Heart right ventricle (tissue), 16 donors: ENCODE data around the gene GORASP2. TPM values are rescaled to one million over a fixed set of nuclear protein-coding genes. Genes with fewer than 3 reads are reported as not detected.

ENCODE experiments used
- ATAC-seq, 8 donors: fragments of 200-7000 bp; cut with Tn5 transposase; one replicate each; pipeline ENCODE4 v1.9.1; 2020; ENCODE audit warnings: mild to moderate bottlenecking in 8 of 8, moderate library complexity in 8 of 8, moderate number of reproducible peaks in 1 of 8
- DNase-seq, 2 donors: peaks; one replicate each; pipeline ENCODE4 v3.0.0-alpha.2; 2020
- H3K27ac ChIP-seq, 10 donors: fragments of 200-600 bp; sonication (generic) in 2 of 10; one replicate each; pipeline versions ENCODE4 v1.5.0 to v1.8.0; 2020 to 2022; ENCODE audit warnings: mild to moderate bottlenecking in 3 of 10
- H3K27me3 ChIP-seq, 7 donors: fragments of 200-600 bp; one replicate each; pipeline ENCODE4 v1.8.0; 2021 to 2022; ENCODE audit warnings: mild to moderate bottlenecking in 2 of 7
- H3K36me3 ChIP-seq, 9 donors: fragments of 200-600 bp; sonication (generic) in 1 of 9; one replicate each; pipeline versions ENCODE4 v1.5.0 to v1.8.0; 2020 to 2022; ENCODE audit warnings: mild to moderate bottlenecking in 2 of 9
- H3K4me1 ChIP-seq, 9 donors: fragments of 200-600 bp; sonication (generic) in 1 of 9; one replicate each; pipeline versions ENCODE4 v1.5.0 to v1.8.0; 2020 to 2022; ENCODE audit warnings: mild to moderate bottlenecking in 4 of 9
- H3K4me3 ChIP-seq, 10 donors: fragments of 200-600 bp; sonication (generic) in 2 of 10; one replicate each; pipeline versions ENCODE4 v1.5.0 to v1.8.0; 2020 to 2022; ENCODE audit warnings: mild to moderate bottlenecking in 7 of 10, moderate library complexity in 2 of 10
- H3K9me3 ChIP-seq, 11 donors: fragments of 200-600 bp in 10 of 11; sonication (generic) in 2 of 11; one replicate each; pipeline versions ENCODE4 v1.5.0 to v1.8.0; 2013 to 2022; ENCODE audit warnings: mild to moderate bottlenecking in 2 of 11, control low read depth in 1 of 11, moderate library complexity in 1 of 11
- CTCF ChIP-seq, 9 donors: fragments of 200-600 bp; sonication (generic) in 2 of 9; IDR thresholded peaks; one replicate each; pipeline versions ENCODE4 v1.5.0 to v1.8.0; 2021 to 2022; ENCODE audit warnings: antibody characterized with exemption in 9 of 9, mild to moderate bottlenecking in 5 of 9, moderate library complexity in 1 of 9
- WGBS, 2 donors: extraction: QIAGEN DNeasy Blood & Tissue Kit; methylation state at CpG; one replicate each; pipeline ENCODE4 v1.1.7; 2013; ENCODE audit warnings: inconsistent platforms in 1 of 2; 5-methylcytosine and 5-hydroxymethylcytosine counted together
- intact Hi-C, 10 donors: fragments of 100-400 bp; cut with DNase I; formaldehyde crosslinking; loops; one replicate each; pipeline versions ENCODE4 v1.11.1 to v1.14.2; 2022
- polyA plus RNA-seq, 2 donors: library from polyadenylated mRNA; stranded (reverse); fragments of 200-250 nt; gene quantifications; one replicate each; pipeline ENCODE4 v1.2.3, GENCODE V29; 2013
- total RNA-seq, 10 donors: library from RNA; stranded (reverse); fragmentation: NEBNext Ultra II Directional in 3 of 10; extraction: Animal tissue kit (Norgen Biotek cat#: 25700) in 3 of 10; gene quantifications; one replicate each; pipeline versions ENCODE4 v1.2.1 to v1.2.4, GENCODE V29; 2021 to 2023
- donor health status: Arrhythmogenic right ventricular cardiomyopathy.
- donor health status: ischemic (EF 13 %, LVEDD 7.1; RV severe dilation, severe dysfunction).
- donor health status: healthy with polysubstance abuse.
- donor health status: DM: no; HTN: yes; CAD: no.
- donor health status: DM: no; HTN: no; CAD: no.
- donor health status: ischemic (EF 25% LVEDD 6.9; RV normal size, moderate dysfunction).
- donor health status: ischemic (EF 25% LVEDD 5.7; RV mildly dilated, moderate dysfunction).
- donor health status: healthy.
- donor health status: DM: yes; HTN: yes; CAD: no.
- donor health status: Ischemic cardiomyopathy.
- donor health status: ischemic (EF 35%, LVEDD 5.7; RV mildly dilated, moderate dysfunction).
- donor health status: nonischemic (EF 11% LVEDD 7.7; RV severe dilation, severe dysfunction).
- donor health status: DM: yes; HTN: yes; CAD: no.
- donor health status: PGD.
- donor health status: ischemic (EF 29% LVEDD 5.4; RV normal size, mild dysfunction).
- donor health status: nonischemic (EF 23%, LVEDD 6.1; RV moderate dilation, normal function).

The GORASP2 gene
- total and polyA plus RNA-seq, 12 donors = 15.4 to 74.1 (median 61.5) TPM

GRCh38 chr2:170923799-170924198 is 5.3 kb upstream of the GORASP2 start:
- Histone ChIP-seq H3K4me1 (peaks cover 3 to 10% (median 6%) of the 10 kb centered on the region in 9 donors), H3K36me3 (no peaks in the 10 kb centered on the region), H3K9me3 (peaks cover 0 to 19% (median under 1%) of the 10 kb centered on the region in 11 donors), H3K4me3 (no peak overlapping the region), H3K27ac (no peak overlapping the region), H3K27me3 (no peaks in the 10 kb centered on the region)
- intact Hi-C loops = loop anchor here in 1 of 10 donors (10.0 kb wide), 1 partner anchor 159 kb away; no protein-coding TSS in a partner anchor
- WGBS, 2 donors = 83 to 92% methylated on average over 1 of the region's 1 CpG
- DNase-seq = no peak
- TF ChIP-seq CTCF (IDR thresholded peaks at IDR 0.05) = no peak
- ATAC-seq = no peak

- no peak for ATAC-seq
- DNase-seq = no peak
- H3K36me3 ChIP-seq = no peaks in the 10 kb centered on the region
- intact Hi-C loops = loop anchor here in 4 of 10 donors (5.0 to 10.0 kb wide), 4 partner anchors 160 to 762 kb away; partner anchors contain the start of genes DYNC1I2 (in 1 of the 4) and TLK1 (in 1 of the 4)
- peaks cover 3 to 10% (median 6%) of the 10 kb centered on the region in 9 donors for H3K4me1 ChIP-seq
- H3K27ac ChIP-seq = no peak overlapping the region
- peaks cover 0 to 13% (median 0%) of the 10 kb centered on the region in 11 donors for H3K9me3 ChIP-seq
- no peak overlapping the region for H3K4me3 ChIP-seq
- H3K27me3 ChIP-seq = no peaks in the 10 kb centered on the region
- no peak for TF ChIP-seq CTCF (IDR thresholded peaks at IDR 0.05)
These were observed 4.1 kb upstream of the GORASP2 start for GRCh38 chr2:170924969-170925368.

GRCh38 chr2:170925923-170926322 is 3.1 kb upstream of the GORASP2 start:
- 83 to 91% methylated on average over 3 of the region's 3 CpGs for WGBS, 2 donors
- Histone ChIP-seq H3K36me3 (no peaks in the 10 kb centered on the region), H3K4me1 (peaks cover 3 to 19% (median 15%) of the 10 kb centered on the region in 9 donors), H3K27me3 (no peaks in the 10 kb centered on the region), H3K4me3 (no peak overlapping the region), H3K27ac (no peak overlapping the region), H3K9me3 (peaks cover 0 to 13% (median 0%) of the 10 kb centered on the region in 11 donors)
- no peak for TF ChIP-seq CTCF (IDR thresholded peaks at IDR 0.05)
- intact Hi-C loops = loop anchor here in 4 of 10 donors (5.0 to 10.0 kb wide), 4 partner anchors 161 to 761 kb away; partner anchors contain the start of genes DYNC1I2 (in 1 of the 4) and TLK1 (in 1 of the 4)
- ATAC-seq (no peak), DNase-seq (no peak)

- Histone ChIP-seq H3K36me3 (no peaks in the 10 kb centered on the region), H3K4me3 (no peak overlapping the region), H3K4me1 (peaks cover 3 to 28% (median 24%) of the 10 kb centered on the region in 9 donors), H3K27me3 (no peaks in the 10 kb centered on the region), H3K9me3 (peaks cover 0 to 13% (median 0%) of the 10 kb centered on the region in 11 donors), H3K27ac (no peak overlapping the region)
- ATAC-seq (no peak), DNase-seq (no peak)
- intact Hi-C loops = loop anchor here in 4 of 10 donors (5.0 to 10.0 kb wide), 4 partner anchors 162 to 760 kb away; partner anchors contain the start of genes DYNC1I2 (in 1 of the 4) and TLK1 (in 1 of the 4)
- TF ChIP-seq CTCF (IDR thresholded peaks at IDR 0.05) = no peak
- WGBS, 2 donors = 90 to 91% methylated on average over 4 of the region's 4 CpGs
These were observed 2.2 kb upstream of the GORASP2 start for GRCh38 chr2:170926743-170927297.
